Transverse colon (tissue), 4 donors: Measurements from ENCODE around the gene RBM20.

Source experiments
- CTCF ChIP-seq, 5 experiments: fragments of 200-600 bp in 3 of 5; fragments of 450-650 bp in 2 of 5; sonication (generic) in 3 of 5; IDR thresholded peaks; 1 replicate in 2 of 5; 2 replicates in 3 of 5; pipeline ENCODE4 v1.5.1; 2016 to 2017; ENCODE audit warnings: antibody characterized with exemption in 5 of 5, inconsistent platforms in 3 of 5, mild to moderate bottlenecking in 2 of 5, moderate library complexity in 1 of 5
- EP300 ChIP-seq: sonication (generic); formaldehyde crosslinking; IDR thresholded peaks from one replicate; pipeline ENCODE4 v1.6.1; 2017; ENCODE audit warnings: antibody characterized with exemption, low read depth
- POLR2AphosphoS5 ChIP-seq, 3 donors: sonication (generic); formaldehyde crosslinking; IDR thresholded peaks; one replicate each; pipeline ENCODE4 v1.6.1; 2016; ENCODE audit warnings: antibody characterized with exemption in 3 of 3

- no peak for TF ChIP-seq CTCF (IDR thresholded peaks at IDR 0.05)
- TF ChIP-seq POLR2AphosphoS5 (IDR thresholded peaks at IDR 0.05): no peak
- TF ChIP-seq EP300: no peak
These were observed 60.9 kb downstream of the RBM20 start for GRCh38 chr10:110704906-110705476.
